ENCODE measurements around the gene RPL3.
"Not testable (repeated sequence)": the region's sequence is repeated elsewhere in the genome, so short reads cannot be mapped to it uniquely, and the experiment has no call there.

RPL3 gene

GRCh38 chr22:39319284-39320022 is at the start of gene RPL3:
Gene RPL3, minus strand, starts transcription at chr22:39319623. Its CDS starts 26 bp downstream, at chr22:39319597.
- DNase-seq = peak; percentile 92

GRCh38 chr22:39369186-39369585 is 49.8 kb upstream of the RPL3 start:
- no peak for DNase-seq

GRCh38 chr22:39368461-39368911 is 49.1 kb upstream of the RPL3 start:
- DNase-seq = no peak

DNA sequence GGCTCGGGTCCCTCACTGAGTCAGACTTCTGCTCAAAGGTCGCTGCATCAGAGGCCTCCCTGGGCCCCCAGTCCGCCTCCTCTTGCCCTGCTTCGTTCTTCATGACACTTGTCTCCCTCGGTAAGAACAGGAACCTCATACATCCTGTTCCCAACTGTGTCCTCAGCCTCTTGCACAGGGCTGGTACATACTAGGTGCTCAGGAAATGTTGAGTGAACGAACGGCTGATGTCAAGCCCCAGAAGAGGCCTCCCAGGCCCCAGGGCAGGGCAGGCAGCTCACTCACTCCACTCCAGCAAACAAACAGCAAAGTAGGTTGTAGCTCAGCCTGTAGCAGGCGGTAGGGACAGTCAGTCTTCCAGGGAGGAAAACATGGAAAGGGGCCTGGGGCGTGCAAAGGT is 47.6 kb upstream of the RPL3 start:
- DNase-seq = no peak

GRCh38 chr22:39365492-39365780 is 46.0 kb upstream of the RPL3 start:
- no peak for DNase-seq

DNA sequence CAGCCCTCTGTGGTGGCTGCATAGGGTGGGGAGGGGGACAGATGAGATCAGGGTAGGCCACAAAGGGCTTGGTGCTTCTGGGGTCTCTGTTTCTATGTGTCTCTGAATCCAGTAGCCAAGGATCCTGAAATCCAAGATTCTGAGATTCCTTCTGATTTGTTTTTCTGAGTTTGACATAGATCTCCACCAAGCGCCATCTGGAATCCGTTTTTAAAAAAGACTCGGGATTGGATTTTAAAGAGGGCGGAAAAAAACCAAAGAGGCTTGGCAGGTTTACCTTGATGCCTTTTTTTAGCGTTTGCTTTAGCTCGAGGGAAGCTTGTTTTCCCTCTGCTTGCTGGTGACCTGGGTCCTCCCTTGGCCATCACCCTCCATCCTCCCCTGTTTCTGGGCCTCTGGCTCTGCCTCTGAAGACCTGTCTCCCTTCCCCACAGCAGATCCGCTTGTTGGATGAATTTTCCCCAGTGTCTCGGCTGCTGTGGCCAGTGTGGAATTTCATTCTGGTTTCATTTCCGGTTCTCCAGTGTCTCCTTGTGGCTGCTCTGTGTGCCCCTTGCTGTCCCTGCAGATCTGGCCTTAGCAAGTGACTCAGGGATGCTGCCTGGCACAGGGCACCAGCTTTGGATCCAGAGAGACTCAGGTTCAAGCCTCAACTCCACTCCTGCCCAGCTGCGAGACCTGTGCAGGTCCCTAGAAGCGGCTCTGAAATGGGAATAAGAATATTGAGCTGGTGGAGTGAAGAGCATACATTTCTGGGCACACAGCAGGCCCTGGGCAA is 45.5 kb upstream of the RPL3 start:
- no peak for DNase-seq

GRCh38 chr22:39363751-39364515 is 44.5 kb upstream of the RPL3 start:
- no peak for DNase-seq

GRCh38 chr22:39362932-39363331 is 43.5 kb upstream of the RPL3 start:
- DNase-seq = no peak

GRCh38 chr22:39362271-39362670 is 42.8 kb upstream of the RPL3 start:
- peak; percentile 56 for DNase-seq

GRCh38 chr22:39361496-39361895 is 42.1 kb upstream of the RPL3 start:
- no peak for DNase-seq

DNA sequence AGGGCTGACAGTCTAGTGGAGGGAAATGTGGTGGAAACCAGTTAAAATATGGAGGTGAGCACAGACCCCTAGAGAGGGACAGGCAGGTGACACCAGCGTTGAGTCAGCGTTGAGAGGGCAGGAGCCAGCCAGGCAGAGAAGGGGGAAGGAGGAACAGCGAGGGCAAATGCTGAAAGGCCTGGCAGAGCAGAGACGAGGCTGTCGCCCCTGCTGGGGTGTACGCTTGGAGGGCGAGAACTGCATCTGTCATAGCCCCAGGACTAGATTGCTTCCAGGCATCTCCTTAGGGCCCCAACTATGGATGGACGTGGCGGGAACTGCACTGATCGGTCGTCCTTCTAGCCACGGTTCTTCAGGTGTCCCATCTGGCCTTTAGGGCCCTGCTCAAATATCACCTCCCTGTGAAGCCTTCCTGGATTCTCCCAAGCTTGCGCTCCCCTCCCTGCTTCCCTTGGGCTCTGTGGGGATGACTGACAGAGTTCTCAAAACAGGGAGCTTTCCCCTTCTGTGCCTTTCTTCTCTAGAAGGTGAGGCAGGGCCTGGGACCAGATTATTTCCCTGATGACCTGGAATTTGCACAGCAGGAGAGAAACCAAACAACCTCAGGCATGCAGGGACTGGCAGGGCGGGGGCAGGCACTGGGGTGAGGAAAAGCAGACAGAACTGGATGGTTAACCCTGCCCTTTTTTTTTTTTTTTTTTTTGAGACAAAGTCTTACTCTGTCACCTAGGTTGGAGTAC is 41.4 kb upstream of the RPL3 start:
- DNase-seq = no peak

DNA sequence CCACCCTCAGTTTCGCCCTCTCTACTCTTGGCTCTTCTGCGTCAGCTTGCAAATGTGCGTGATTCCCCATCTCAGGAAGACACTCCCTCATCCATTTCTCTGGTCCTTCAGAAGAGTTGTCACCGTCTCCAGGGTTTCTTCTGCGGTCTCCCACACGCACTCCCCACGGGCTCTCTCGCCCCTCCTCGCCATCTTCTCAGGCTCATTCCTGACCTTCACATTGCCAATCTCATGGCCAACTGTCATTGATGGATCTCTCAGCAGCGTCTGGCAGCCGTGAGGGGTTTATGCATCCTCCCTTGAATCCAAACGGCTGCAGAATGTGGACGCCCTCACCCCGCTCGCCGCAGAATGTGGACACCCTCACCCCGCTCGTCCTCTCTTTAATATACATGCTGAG is 40.8 kb upstream of the RPL3 start:
- no peak for DNase-seq

GRCh38 chr22:39359659-39360195 is 40.3 kb upstream of the RPL3 start:
- DNase-seq = no peak

GRCh38 chr22:39358197-39358596 is 38.8 kb upstream of the RPL3 start:
- not testable (repeated sequence) for DNase-seq

DNA sequence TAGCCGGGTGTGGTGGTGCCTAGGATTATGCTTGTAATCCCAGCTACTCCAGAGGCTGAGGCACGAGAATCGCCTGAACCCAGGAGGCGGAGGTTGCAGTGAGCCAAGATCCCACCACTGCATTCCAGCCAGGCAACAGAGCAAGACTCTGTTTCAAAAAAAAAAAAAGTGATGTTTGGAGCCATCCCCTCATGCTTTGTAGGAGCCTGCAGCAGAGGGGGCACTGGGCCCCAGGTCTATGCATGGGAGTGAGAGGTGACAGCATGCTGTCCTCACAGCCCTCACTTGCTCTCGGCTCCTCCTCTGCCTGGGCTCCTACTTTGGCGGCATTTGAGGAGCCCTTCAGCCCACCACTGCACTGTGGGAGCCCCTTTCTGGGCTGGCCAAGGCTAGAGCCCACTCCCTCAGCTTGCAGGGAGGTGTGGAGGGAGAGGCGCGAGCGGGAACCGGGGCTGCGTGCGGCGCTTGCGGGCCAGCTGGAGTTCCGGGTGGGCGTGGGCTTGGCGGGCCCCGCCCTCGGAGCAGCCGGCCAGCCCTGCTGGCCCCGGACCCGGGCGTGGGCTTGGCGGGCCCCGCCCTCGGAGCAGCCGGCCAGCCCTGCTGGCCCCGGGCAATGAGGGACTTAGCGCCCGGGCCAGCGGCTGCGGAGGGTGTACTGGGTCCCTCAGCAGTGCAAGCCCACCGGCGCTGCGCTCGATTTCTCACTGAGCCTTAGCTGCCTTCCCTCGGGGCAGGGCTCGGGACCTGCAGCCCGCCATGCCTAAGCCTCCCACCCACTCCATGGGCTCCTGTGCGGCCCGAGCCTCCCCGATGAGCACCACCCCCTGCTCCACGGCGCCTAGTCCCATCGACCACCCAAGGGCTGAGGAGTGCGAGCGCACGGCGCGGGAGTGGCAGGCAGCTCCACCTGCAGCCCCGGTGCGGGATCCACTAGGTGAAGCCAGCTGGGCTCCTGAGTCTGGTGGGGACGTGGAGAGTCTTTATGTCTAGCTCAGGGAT is 38.0 kb upstream of the RPL3 start:
- DNase-seq = not testable (repeated sequence)

DNA sequence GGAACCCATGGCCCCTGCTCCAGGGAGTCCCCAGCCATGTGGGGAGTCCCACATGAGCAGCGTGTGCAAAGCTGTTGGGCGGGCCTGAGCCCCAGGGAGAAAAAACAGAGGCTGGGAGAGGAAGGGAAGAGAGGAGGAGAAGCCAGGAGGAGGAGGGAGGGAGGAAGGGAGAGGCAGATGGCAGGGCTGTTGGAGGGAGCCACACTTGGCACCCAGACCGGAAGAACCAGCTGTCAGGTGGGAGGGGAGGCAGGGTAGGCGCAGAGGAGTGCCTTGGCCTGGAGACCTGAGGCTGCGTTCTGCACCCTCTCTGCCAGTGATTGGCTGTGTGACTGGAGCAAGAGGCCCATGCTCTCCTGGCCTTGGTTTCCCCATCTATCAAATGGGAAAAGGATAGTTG is 37.0 kb upstream of the RPL3 start:
- peak; percentile 88 for DNase-seq

- DNase-seq = not testable (repeated sequence)
Observed at GRCh38 chr22:39355805-39356204, 36.4 kb upstream of the RPL3 start.

DNA sequence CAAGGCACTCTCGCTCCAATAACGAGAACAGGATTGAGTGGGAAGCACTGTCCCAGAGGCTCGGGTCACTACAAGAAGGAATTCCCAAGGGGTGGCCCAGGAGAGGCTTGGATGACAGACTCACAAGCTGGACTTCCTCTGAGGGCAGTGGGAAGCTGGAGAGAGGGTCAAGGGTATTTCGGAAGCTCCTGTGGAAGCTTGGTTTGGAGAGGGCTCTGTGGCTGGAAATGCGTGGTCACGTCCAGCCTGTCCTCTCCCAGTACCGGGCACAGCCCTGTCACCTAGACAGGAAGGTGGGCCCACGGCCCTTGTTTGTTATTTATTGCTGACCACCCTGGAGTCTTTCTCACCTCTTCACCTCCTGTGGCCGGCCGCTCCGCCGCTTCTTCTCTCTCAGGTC is 35.7 kb upstream of the RPL3 start:
- no peak for DNase-seq

- no peak for DNase-seq
Observed at GRCh38 chr22:39353346-39353745, 33.9 kb upstream of the RPL3 start.

- DNase-seq = no peak
Observed at GRCh38 chr22:39352306-39352891, 33.0 kb upstream of the RPL3 start.

DNA sequence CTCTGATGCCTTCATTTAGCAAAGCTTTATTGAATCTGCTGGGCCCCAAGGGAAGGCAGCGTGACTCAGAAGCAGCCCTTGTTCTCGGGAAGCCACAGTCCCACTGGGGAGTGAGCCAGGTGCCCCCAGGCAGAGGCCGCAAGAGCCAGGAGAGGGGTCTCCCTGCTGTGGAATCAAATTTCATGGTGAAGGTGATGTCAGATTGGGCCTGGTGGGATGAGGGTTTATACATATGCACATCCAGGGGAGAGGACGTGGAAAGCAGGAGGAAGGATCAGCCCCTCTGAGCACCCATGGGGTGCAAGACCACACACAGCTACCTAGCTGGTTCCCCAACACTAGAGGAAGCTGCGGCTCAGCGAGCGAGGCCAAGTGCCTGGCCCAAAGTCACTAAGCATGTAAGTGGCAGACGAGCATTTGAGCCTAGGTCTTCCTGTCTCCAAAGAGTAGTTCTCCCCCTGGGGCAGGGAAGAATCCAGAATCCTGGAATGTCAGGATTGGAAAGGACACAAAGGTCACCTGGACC is 32.3 kb upstream of the RPL3 start:
- no peak for DNase-seq
